SU-DHL-6 (cell line): ENCODE results near the gene SPATA32.

Experiments used
- H2AFZ ChIP-seq: fragments of 200-600 bp; sonication (generic); 2 replicates; pipeline ENCODE4 v1.6.1; 2014; ENCODE audit warnings: low read depth, mild to moderate bottlenecking, moderate library complexity, mixed read lengths, antibody characterized with exemption, low read length; ENCODE audit not compliant: severe bottlenecking
- H3F3A ChIP-seq: fragments of 200-600 bp; shearing (Covaris generic); 2 replicates; pipeline ENCODE4 v1.6.0; 2016; ENCODE audit warnings: antibody characterized with exemption, mild to moderate bottlenecking; ENCODE audit not compliant: insufficient read depth
- H3K27ac ChIP-seq: fragments of 200-600 bp; sonication (generic); 2 replicates; pipeline ENCODE4 v1.5.1; 2016; ENCODE audit warnings: low read depth, mild to moderate bottlenecking, low read length, moderate library complexity, mixed read lengths
- H3K27me3 ChIP-seq: fragments of 200-600 bp; sonication (generic), shearing (Covaris generic); 2 replicates; pipeline ENCODE4 v1.6.0; 2014; ENCODE audit warnings: mild to moderate bottlenecking, low read length
- H3K36me3 ChIP-seq: fragments of 200-600 bp; sonication (generic); 2 replicates; pipeline ENCODE4 v1.6.1; 2014; ENCODE audit warnings: mild to moderate bottlenecking, low read length, mixed read lengths
- H3K4me2 ChIP-seq: fragments of 300-600, 200-600 bp; shearing (Covaris generic), sonication (generic); 2 replicates; pipeline ENCODE4 v1.6.0; 2014; ENCODE audit warnings: low read length, low read depth, mild to moderate bottlenecking; ENCODE audit not compliant: poor library complexity, severe bottlenecking
- H3K4me3 ChIP-seq: fragments of 200-600 bp; sonication (generic); 2 replicates; pipeline ENCODE4 v1.5.1; 2014; ENCODE audit warnings: antibody characterized with exemption, low read length, mild to moderate bottlenecking, mixed read lengths; ENCODE audit not compliant: insufficient read depth, poor library complexity, severe bottlenecking
- H3K79me2 ChIP-seq: fragments of 200-600 bp; sonication (generic); 2 replicates; pipeline ENCODE4 v1.6.1; 2014; ENCODE audit warnings: mild to moderate bottlenecking, low read length, moderate library complexity; ENCODE audit not compliant: insufficient read depth
- H3K9ac ChIP-seq: fragments of 200-600 bp; sonication (generic); 2 replicates; pipeline ENCODE4 v1.7.0; 2014; ENCODE audit warnings: mild to moderate bottlenecking, low read length
- H3K9me2 ChIP-seq: fragments of 200-600 bp; sonication (generic); replicated peaks from 2 replicates; pipeline ENCODE4 v1.6.1; 2014; ENCODE audit warnings: low read length; ENCODE audit not compliant: insufficient read depth
- H3K9me3 ChIP-seq: fragments of 200-600 bp; sonication (generic); 2 replicates; pipeline ENCODE4 v1.6.1; 2014; ENCODE audit warnings: low read length, mixed read lengths; ENCODE audit not compliant: insufficient read depth
- H4K20me1 ChIP-seq: fragments of 200-600 bp; sonication (generic); 2 replicates; pipeline ENCODE4 v1.6.1; 2014; ENCODE audit warnings: low read depth, mild to moderate bottlenecking, antibody characterized with exemption, low read length, moderate library complexity, mixed read lengths
- EZH2phosphoT487 ChIP-seq: fragments of 200-600 bp; sonication (generic), shearing (Covaris generic); conservative IDR thresholded peaks from 2 replicates; pipeline ENCODE4 v1.6.1; 2018; ENCODE audit warnings: mild to moderate bottlenecking, antibody characterized with exemption, low read length, moderate library complexity, mixed read lengths
- TF ChIP-seq, protein P1 (sequence below): fragments of 200-600 bp; sonication (generic); IDR thresholded peaks from one replicate; pipeline ENCODE4 v1.5.1; 2017; ENCODE audit warnings: antibody characterized with exemption, mild to moderate bottlenecking, low read length, moderate library complexity; ENCODE audit not compliant: insufficient read depth, poor library complexity, severe bottlenecking

SPATA32 gene

DNA sequence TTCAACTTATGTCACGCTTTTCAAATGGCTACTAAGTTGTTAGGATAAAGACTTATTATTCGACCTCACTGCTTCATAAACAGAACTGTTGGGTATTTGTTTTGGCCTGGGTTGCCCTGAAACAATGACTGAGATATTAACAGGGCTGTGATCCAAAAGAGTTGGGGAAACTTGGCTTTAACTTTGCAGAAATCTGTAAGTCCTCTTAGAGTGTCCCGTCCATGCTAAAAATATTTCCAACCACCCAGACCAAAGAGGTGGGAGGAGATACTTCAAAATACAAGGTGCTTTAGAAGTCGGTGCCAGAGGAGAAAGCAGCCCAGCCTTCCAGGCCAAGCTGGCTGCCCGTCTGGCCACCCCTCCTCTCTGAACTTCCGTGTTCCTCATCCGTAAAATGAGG, 16.1 kb upstream of the SPATA32 start:
- H2AFZ ChIP-seq = no peak overlapping the region
- H3K27ac ChIP-seq = no peak overlapping the region
- H3K9ac ChIP-seq = no peak overlapping the region
- no peak for TF ChIP-seq EZH2phosphoT487
- TF ChIP-seq, protein P1, sequence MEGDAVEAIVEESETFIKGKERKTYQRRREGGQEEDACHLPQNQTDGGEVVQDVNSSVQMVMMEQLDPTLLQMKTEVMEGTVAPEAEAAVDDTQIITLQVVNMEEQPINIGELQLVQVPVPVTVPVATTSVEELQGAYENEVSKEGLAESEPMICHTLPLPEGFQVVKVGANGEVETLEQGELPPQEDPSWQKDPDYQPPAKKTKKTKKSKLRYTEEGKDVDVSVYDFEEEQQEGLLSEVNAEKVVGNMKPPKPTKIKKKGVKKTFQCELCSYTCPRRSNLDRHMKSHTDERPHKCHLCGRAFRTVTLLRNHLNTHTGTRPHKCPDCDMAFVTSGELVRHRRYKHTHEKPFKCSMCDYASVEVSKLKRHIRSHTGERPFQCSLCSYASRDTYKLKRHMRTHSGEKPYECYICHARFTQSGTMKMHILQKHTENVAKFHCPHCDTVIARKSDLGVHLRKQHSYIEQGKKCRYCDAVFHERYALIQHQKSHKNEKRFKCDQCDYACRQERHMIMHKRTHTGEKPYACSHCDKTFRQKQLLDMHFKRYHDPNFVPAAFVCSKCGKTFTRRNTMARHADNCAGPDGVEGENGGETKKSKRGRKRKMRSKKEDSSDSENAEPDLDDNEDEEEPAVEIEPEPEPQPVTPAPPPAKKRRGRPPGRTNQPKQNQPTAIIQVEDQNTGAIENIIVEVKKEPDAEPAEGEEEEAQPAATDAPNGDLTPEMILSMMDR = no peak
- no peaks in the 10 kb centered on the region for H3K36me3 ChIP-seq
- no peaks in the 10 kb centered on the region for H3K79me2 ChIP-seq
- no peaks in the 10 kb centered on the region for H3K9me3 ChIP-seq
- no peaks in the 10 kb centered on the region for H3K9me2 ChIP-seq
- H3K4me2 ChIP-seq = no peak overlapping the region
- H3F3A ChIP-seq = peaks cover 9% of the 10 kb centered on the region
- no peaks in the 10 kb centered on the region for H4K20me1 ChIP-seq
- no peaks in the 10 kb centered on the region for H3K27me3 ChIP-seq
- no peak overlapping the region for H3K4me3 ChIP-seq

DNA sequence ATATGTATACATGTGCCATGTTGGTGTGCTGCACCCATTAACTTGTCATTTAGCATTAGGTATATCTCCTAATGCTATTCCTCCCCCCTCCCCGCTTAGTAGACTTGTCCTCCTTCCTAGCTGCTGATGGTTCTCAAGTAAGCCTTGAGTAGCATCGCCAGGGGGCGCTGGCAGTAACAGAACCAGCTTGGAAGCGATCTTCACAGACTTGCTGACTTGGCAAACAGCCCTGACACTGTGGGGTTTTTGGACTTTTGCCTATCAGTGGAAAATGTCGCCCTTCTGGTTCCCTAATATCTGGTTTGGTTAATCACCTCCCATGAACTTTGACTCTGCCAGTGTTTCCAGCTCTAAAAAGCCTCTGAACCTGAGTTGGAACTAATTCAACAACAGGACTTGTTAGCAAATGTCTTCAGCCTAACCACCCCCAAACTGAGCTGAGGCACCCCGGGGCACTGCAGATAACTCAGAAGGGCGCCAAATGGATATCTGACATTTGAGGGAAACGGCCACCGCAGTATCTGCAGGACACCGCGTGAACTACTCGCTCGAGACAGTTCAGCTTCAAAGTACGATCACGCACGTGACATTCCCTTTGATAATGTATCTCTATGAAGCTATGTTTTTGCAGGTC, 15.4 kb upstream of the SPATA32 start:
- Histone ChIP-seq H3K4me3 (no peak overlapping the region), H3K9me3 (no peaks in the 10 kb centered on the region), H3K9me2 (no peaks in the 10 kb centered on the region), H3K4me2 (no peak overlapping the region), H3K36me3 (no peaks in the 10 kb centered on the region), H3K27ac (no peak overlapping the region), H3F3A (peaks cover 9% of the 10 kb centered on the region), H3K9ac (no peak overlapping the region), H3K79me2 (no peaks in the 10 kb centered on the region), H2AFZ (no peak overlapping the region), H4K20me1 (no peaks in the 10 kb centered on the region), H3K27me3 (no peaks in the 10 kb centered on the region)
- TF ChIP-seq, protein P1 = peak; percentile 78
- no peak for TF ChIP-seq EZH2phosphoT487

DNA sequence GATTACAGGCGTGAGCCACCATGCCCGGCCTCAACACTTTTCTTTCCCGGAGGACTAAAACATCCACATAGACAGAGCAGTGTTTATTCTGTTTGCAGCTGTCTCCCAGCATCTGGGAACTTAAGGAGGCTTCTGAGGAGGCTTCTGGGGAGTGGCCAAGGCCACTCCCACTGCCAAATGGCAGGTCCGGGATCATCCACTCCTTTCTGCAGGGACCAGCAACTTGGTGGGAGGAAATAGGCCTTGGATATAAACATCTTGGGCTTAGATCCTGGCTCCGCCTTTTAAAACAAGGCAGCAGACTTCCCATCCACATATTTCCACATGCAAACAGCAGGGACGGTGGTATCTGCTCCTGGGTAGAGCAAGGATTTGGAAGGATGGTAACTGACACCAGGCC, 14.1 kb upstream of the SPATA32 start:
- no peaks in the 10 kb centered on the region for H4K20me1 ChIP-seq
- no peak overlapping the region for H3K27ac ChIP-seq
- H3F3A ChIP-seq = peaks cover 9% of the 10 kb centered on the region
- no peak overlapping the region for H3K9ac ChIP-seq
- no peaks in the 10 kb centered on the region for H3K27me3 ChIP-seq
- TF ChIP-seq, protein P1 = no peak
- no peak for TF ChIP-seq EZH2phosphoT487
- no peaks in the 10 kb centered on the region for H3K79me2 ChIP-seq
- H3K9me2 ChIP-seq = no peaks in the 10 kb centered on the region
- H2AFZ ChIP-seq = no peak overlapping the region
- H3K36me3 ChIP-seq = no peaks in the 10 kb centered on the region
- H3K4me2 ChIP-seq = no peak overlapping the region
- no peak overlapping the region for H3K4me3 ChIP-seq
- no peaks in the 10 kb centered on the region for H3K9me3 ChIP-seq
